Panc1 (cell line): ENCODE data around the gene DPYD. TPM values are rescaled to one million over a fixed set of nuclear protein-coding genes. Genes with fewer than 3 reads are reported as not detected.

Source experiments
- ATAC-seq: fragments of 200-7000 bp; cut with Tn5 transposase; 2 replicates; pipeline ENCODE4 v1.9.1; 2020; ENCODE audit warnings: mild to moderate bottlenecking, moderate library complexity
- BruUV-seq: library from RNA; stranded (reverse); fragments of 400-500 nt; replicated peaks from 2 replicates; lab custom pipeline; 2021; lab: Mats Ljungman, UMichigan
- CTCF ChIA-PET: fragments of 300-600 bp; sonication (Branson Sonifier 250); formaldehyde crosslinking; loops from one replicate; lab custom pipeline; 2022; ENCODE audit warnings: antibody characterized with exemption; lab: Charles Lee
- POLR2A ChIA-PET: fragments of 300-600 bp; sonication (Branson Sonifier 250); formaldehyde crosslinking; loops from one replicate; lab custom pipeline; 2022; ENCODE audit warnings: antibody characterized with exemption; lab: Charles Lee
- DNase-seq: peaks from one replicate; pipeline ENCODE4 v3.0.0-alpha.2; 2010; ENCODE audit warnings: low read depth, low spot score
- H3K27ac ChIP-seq: 2 replicates; pipeline ENCODE4 v1.5.1; 2011; ENCODE audit warnings: mild to moderate bottlenecking, low read length, inconsistent platforms
- H3K27me3 ChIP-seq: fragments of 200-500 bp; sonication (Bioruptor generic); 2 replicates; pipeline ENCODE4 v1.6.0; 2014; ENCODE audit warnings: low read length, inconsistent platforms; ENCODE audit not compliant: control insufficient read depth, insufficient read depth
- H3K36me3 ChIP-seq: fragments of 200-500 bp; sonication (Bioruptor generic); 2 replicates; pipeline ENCODE4 v1.5.1; 2014; ENCODE audit warnings: inconsistent platforms, mild to moderate bottlenecking, low read length, moderate library complexity; ENCODE audit not compliant: control insufficient read depth, insufficient read depth
- H3K4me1 ChIP-seq: 2 replicates; pipeline ENCODE4 v1.5.1; 2011; ENCODE audit warnings: inconsistent platforms, mild to moderate bottlenecking, low read length, moderate library complexity; ENCODE audit not compliant: control insufficient read depth, insufficient read depth
- H3K4me3 ChIP-seq, 2 experiments: 2 replicates each; pipeline ENCODE4 v1.5.1; 2011 to 2012; ENCODE audit warnings: low read depth in 2 of 2, low read length in 2 of 2, mild to moderate bottlenecking in 2 of 2, inconsistent platforms in 1 of 2, moderate library complexity in 1 of 2
- H3K9me3 ChIP-seq: fragments of 200-500 bp; sonication (Bioruptor generic); 2 replicates; pipeline ENCODE4 v1.5.1; 2014; ENCODE audit warnings: low read depth, mild to moderate bottlenecking, inconsistent platforms, low read length, moderate library complexity; ENCODE audit not compliant: control insufficient read depth, insufficient read depth
- CTCF ChIP-seq: fragments of 450-650 bp; IDR thresholded peaks from 2 replicates; pipeline ENCODE4 v1.5.1; 2017; ENCODE audit warnings: mild to moderate bottlenecking
- POLR2AphosphoS5 ChIP-seq: IDR thresholded peaks from 2 replicates; pipeline ENCODE4 v1.6.1; 2012; ENCODE audit warnings: mild to moderate bottlenecking, low read depth, low read length, moderate library complexity
- REST ChIP-seq, 2 experiments: IDR thresholded peaks; 2 replicates each; pipeline ENCODE4 v1.6.1; 2011 to 2012; ENCODE audit warnings: low read depth in 2 of 2, control low read depth in 1 of 2, low read length in 1 of 2, mild to moderate bottlenecking in 1 of 2, moderate library complexity in 1 of 2; ENCODE audit not compliant: insufficient read depth in 1 of 2
- SIN3A ChIP-seq: IDR thresholded peaks from 2 replicates; pipeline ENCODE4 v1.6.1; 2012; ENCODE audit warnings: low read depth, mild to moderate bottlenecking, low read length, moderate library complexity, borderline replicate concordance; ENCODE audit not compliant: insufficient read depth
- TCF7L2 ChIP-seq: IDR thresholded peaks from 2 replicates; pipeline ENCODE4 v1.6.1; 2011; ENCODE audit warnings: mild to moderate bottlenecking, low read depth, low read length, inconsistent platforms
- in situ Hi-C: cut with HindIII; loops from 2 replicates; pipeline ENCODE4 v1.10.0; 2016; ENCODE audit warnings: low sequenced_read_pairs, low pct_unique_long_range_greater_than_20kb
- intact Hi-C: fragments of 100-400 bp; cut with micrococcal nuclease; formaldehyde crosslinking; loops from one replicate; pipeline ENCODE4 v1.10.0; 2022; ENCODE audit not compliant: unreplicated experiment
- total RNA-seq: library from RNA; stranded (reverse); gene quantifications from one replicate; pipeline ENCODE4 v1.2.1, GENCODE V29; 2021; ENCODE audit not compliant: unreplicated experiment

Gene DPYD
- total RNA-seq, 1 experiment from 2014 or later, result 2.0 TPM

- Histone ChIP-seq H3K4me1 (no peaks in the 10 kb centered on the region), H3K4me3 (no peak overlapping the region), H3K27me3 (no peaks in the 10 kb centered on the region), H3K36me3 (no peaks in the 10 kb centered on the region), H3K27ac (no peak overlapping the region), H3K9me3 (no peaks in the 10 kb centered on the region)
- TF ChIP-seq SIN3A, result no peak
- TF ChIP-seq CTCF, result no peak
- no peak for TF ChIP-seq REST (IDR thresholded peaks at IDR 0.05; ENCODE audit: insufficient read depth in 1 of 2, low read depth in 2 of 2, low read length in 1 of 2)
- TF ChIP-seq POLR2AphosphoS5, result no peak
- TF ChIP-seq TCF7L2, result no peak
- ChIA-PET POLR2A (no interaction called here), CTCF (no interaction called here)
- no TSS peak for BruUV-seq
- in situ Hi-C loops, result no loop called here
- ATAC-seq, result no peak
- DNase-seq, result no peak
- intact Hi-C loops, result no loop called here
Observed at GRCh38 chr1:97812076-97812475, 108.8 kb downstream of the DPYD start.

GRCh38 chr1:97806996-97807520, 113.8 kb downstream of the DPYD start:
- ChIA-PET CTCF (no interaction called here), POLR2A (no interaction called here)
- Histone ChIP-seq H3K36me3 (no peaks in the 10 kb centered on the region), H3K9me3 (no peaks in the 10 kb centered on the region), H3K27me3 (no peaks in the 10 kb centered on the region), H3K4me1 (no peaks in the 10 kb centered on the region), H3K27ac (no peak overlapping the region), H3K4me3 (no peak overlapping the region)
- intact Hi-C loops (loop anchor here (10.0 kb wide), 1 partner anchor 842 kb away; no protein-coding TSS in a partner anchor), in situ Hi-C loops (no loop called here)
- ATAC-seq (no peak), DNase-seq (no peak)
- TF ChIP-seq POLR2AphosphoS5 (no peak), CTCF (no peak), REST (IDR thresholded peaks at IDR 0.05; ENCODE audit: insufficient read depth in 1 of 2, low read depth in 2 of 2, low read length in 1 of 2) (no peak), SIN3A (no peak), TCF7L2 (no peak)
- no TSS peak for BruUV-seq
